ENCODE data around the gene PRKAB1. TPM values are rescaled to one million over a fixed set of nuclear protein-coding genes. Genes with fewer than 3 reads are reported as not detected.

Gene PRKAB1
- total RNA-seq, 1 experiment from 2014 or later, result 37.3 TPM

DNA sequence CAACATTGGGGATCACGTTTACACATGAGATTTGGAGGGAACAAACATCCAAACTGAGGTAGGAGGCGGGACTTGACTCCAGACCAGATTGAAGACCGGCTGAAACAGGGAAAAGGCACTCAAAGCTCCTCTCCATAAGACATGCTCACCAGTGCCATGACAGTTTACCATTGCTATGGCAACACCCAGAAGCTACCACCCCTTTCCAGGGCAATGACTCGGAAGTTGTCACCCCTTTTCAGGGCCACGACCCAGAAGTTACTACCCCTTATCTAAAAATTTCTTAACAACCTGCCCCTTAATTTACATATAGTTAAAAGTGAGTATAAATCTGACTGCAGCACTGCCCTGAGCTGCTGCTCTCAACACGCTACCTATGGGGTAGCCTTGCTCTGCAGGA lies 40.2 kb upstream of the PRKAB1 start:
- Histone ChIP-seq H3K9me3 (no peaks in the 10 kb centered on the region), H3K36me3 (ENCODE audit: control insufficient read depth, insufficient read depth, low read length) (no peaks in the 10 kb centered on the region), H3K27me3 (replicated peaks; ENCODE audit: control insufficient read depth, insufficient read depth, low read length) (no peaks in the 10 kb centered on the region), H3K4me3 (ENCODE audit: low read depth, low read length) (no peak overlapping the region), H3K4me1 (no peaks in the 10 kb centered on the region)
- BruUV-seq (replicated peaks), result no TSS peak
- no peak for DNase-seq
- peaks cover 5% of the 10 kb centered on the region for H3K27me3 Mint-ChIP-seq (ENCODE audit: insufficient read depth, unreplicated experiment)
- H3K9me3 Mint-ChIP-seq (ENCODE audit: unreplicated experiment), result no peaks in the 10 kb centered on the region
- no peak overlapping the region for H3K27ac Mint-ChIP-seq (ENCODE audit: unreplicated experiment)
- H3K4me1 Mint-ChIP-seq (ENCODE audit: low read depth, unreplicated experiment), result no peaks in the 10 kb centered on the region
- H3K36me3 Mint-ChIP-seq (ENCODE audit: insufficient read depth, unreplicated experiment), result no peaks in the 10 kb centered on the region
- intact Hi-C loops (cut with micrococcal nuclease; ENCODE audit: unreplicated experiment), result no loop called here
- TF ChIP-seq, protein P1, sequence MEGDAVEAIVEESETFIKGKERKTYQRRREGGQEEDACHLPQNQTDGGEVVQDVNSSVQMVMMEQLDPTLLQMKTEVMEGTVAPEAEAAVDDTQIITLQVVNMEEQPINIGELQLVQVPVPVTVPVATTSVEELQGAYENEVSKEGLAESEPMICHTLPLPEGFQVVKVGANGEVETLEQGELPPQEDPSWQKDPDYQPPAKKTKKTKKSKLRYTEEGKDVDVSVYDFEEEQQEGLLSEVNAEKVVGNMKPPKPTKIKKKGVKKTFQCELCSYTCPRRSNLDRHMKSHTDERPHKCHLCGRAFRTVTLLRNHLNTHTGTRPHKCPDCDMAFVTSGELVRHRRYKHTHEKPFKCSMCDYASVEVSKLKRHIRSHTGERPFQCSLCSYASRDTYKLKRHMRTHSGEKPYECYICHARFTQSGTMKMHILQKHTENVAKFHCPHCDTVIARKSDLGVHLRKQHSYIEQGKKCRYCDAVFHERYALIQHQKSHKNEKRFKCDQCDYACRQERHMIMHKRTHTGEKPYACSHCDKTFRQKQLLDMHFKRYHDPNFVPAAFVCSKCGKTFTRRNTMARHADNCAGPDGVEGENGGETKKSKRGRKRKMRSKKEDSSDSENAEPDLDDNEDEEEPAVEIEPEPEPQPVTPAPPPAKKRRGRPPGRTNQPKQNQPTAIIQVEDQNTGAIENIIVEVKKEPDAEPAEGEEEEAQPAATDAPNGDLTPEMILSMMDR (IDR thresholded peaks at IDR 0.05; ENCODE audit: insufficient read depth in 1 of 2, low read depth in 1 of 2, low read length in 1 of 2, severe bottlenecking in 1 of 2, unreplicated experiment in 1 of 2), result no peak
- ChIA-PET POLR2A (no interaction called here), CTCF (no interaction called here)
- H3K4me3 Mint-ChIP-seq (ENCODE audit: unreplicated experiment), result no peak overlapping the region

DNA sequence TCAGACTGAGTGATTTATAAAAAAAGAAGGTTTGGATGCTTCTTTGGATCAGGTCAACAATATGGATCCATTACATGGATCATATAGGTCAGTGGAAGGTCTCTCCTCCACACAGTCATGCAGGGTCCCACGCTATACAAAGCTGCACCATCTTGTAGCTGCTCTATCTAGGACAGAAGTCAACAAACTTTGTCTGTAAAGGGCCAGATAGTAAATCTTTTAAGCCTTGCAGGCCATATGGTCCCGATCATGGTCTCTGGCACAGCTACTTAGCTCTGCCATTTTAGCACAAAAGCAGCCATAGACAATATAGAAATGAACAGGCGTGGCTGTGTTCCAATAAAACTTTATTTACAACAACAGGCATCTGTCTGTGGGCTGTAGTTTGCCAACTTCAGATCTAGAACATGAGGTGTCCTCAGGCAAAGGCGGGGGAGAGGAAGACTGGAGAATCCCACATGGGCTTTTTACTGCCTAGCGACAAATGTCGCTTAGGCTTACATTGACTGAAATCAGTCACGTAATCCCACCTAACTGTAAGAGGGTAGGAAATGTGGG lies 37.6 kb upstream of the PRKAB1 start:
- CTCF ChIA-PET, result interaction anchor here (0.6 kb wide), 1 partner anchor 24 kb away, joined by 3 read pairs; no protein-coding TSS in a partner anchor
- Histone ChIP-seq H3K36me3 (ENCODE audit: control insufficient read depth, insufficient read depth, low read length) (no peaks in the 10 kb centered on the region), H3K4me3 (ENCODE audit: low read depth, low read length) (no peak overlapping the region), H3K9me3 (no peaks in the 10 kb centered on the region), H3K4me1 (no peaks in the 10 kb centered on the region), H3K27me3 (replicated peaks; ENCODE audit: control insufficient read depth, insufficient read depth, low read length) (no peaks in the 10 kb centered on the region)
- Mint-ChIP-seq H3K4me3 (ENCODE audit: unreplicated experiment) (no peak overlapping the region), H3K36me3 (ENCODE audit: insufficient read depth, unreplicated experiment) (no peaks in the 10 kb centered on the region), H3K9me3 (ENCODE audit: unreplicated experiment) (no peaks in the 10 kb centered on the region), H3K4me1 (ENCODE audit: low read depth, unreplicated experiment) (no peaks in the 10 kb centered on the region), H3K27ac (ENCODE audit: unreplicated experiment) (no peak overlapping the region), H3K27me3 (ENCODE audit: insufficient read depth, unreplicated experiment) (peaks cover 6% of the 10 kb centered on the region)
- TF ChIP-seq, protein P1 (IDR thresholded peaks at IDR 0.05; ENCODE audit: insufficient read depth in 1 of 2, low read depth in 1 of 2, low read length in 1 of 2, severe bottlenecking in 1 of 2, unreplicated experiment in 1 of 2), result no peak
- POLR2A ChIA-PET, result no interaction called here
- no peak for DNase-seq
- no TSS peak for BruUV-seq (replicated peaks)
- intact Hi-C loops (cut with micrococcal nuclease; ENCODE audit: unreplicated experiment), result no loop called here

DNA sequence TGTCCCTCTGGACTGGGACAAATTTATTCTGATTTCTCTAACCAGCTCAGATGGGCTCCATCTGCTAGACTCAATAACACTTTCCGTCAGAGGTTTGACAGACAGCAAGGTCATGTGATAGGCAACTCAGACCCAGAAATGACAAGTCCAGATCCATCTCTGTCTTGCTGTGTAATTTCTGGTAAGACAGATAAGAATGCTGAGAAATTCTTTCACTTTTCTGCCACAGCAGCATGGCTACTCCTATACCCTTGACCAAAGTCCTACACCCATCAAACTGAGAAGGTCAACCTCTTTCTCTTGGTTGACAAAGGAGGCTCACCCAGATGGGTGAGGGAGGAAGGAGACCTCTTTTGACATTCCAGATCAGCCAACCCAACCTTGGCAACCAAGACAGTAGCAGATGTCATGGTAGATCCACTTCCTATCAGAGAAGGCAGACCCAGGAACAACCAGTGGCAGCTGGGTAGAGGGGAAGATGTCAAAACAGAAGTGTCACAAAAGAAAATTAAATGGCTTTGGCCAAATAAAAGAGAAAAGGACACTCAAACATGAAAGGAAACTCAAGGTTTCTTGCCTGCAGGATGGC lies 36.9 kb upstream of the PRKAB1 start:
- Mint-ChIP-seq H3K4me3 (ENCODE audit: unreplicated experiment) (no peak overlapping the region), H3K9me3 (ENCODE audit: unreplicated experiment) (no peaks in the 10 kb centered on the region), H3K27ac (ENCODE audit: unreplicated experiment) (no peak overlapping the region), H3K27me3 (ENCODE audit: insufficient read depth, unreplicated experiment) (peaks cover 10% of the 10 kb centered on the region), H3K36me3 (ENCODE audit: insufficient read depth, unreplicated experiment) (no peaks in the 10 kb centered on the region), H3K4me1 (ENCODE audit: low read depth, unreplicated experiment) (no peaks in the 10 kb centered on the region)
- DNase-seq, result no peak
- Histone ChIP-seq H3K27me3 (replicated peaks; ENCODE audit: control insufficient read depth, insufficient read depth, low read length) (no peaks in the 10 kb centered on the region), H3K4me3 (ENCODE audit: low read depth, low read length) (no peak overlapping the region), H3K36me3 (ENCODE audit: control insufficient read depth, insufficient read depth, low read length) (no peaks in the 10 kb centered on the region), H3K4me1 (no peaks in the 10 kb centered on the region), H3K9me3 (no peaks in the 10 kb centered on the region)
- POLR2A ChIA-PET, result no interaction called here
- TF ChIP-seq, protein P1 (IDR thresholded peaks at IDR 0.05; ENCODE audit: insufficient read depth in 1 of 2, low read depth in 1 of 2, low read length in 1 of 2, severe bottlenecking in 1 of 2, unreplicated experiment in 1 of 2), result no peak
- CTCF ChIA-PET, result interaction anchor here (0.6 kb wide), 1 partner anchor 23 kb away, joined by 3 read pairs; no protein-coding TSS in a partner anchor
- BruUV-seq (replicated peaks), result no TSS peak
- intact Hi-C loops (cut with micrococcal nuclease; ENCODE audit: unreplicated experiment), result no loop called here
